PC-3 (cell line): ENCODE measurements around the gene SOX21. TPM values are rescaled to one million over a fixed set of nuclear protein-coding genes. Genes with fewer than 3 reads are reported as not detected.
A peak's percentile ranks its signal among the peaks of the same experiment; 100 is the strongest.

ENCODE experiments used
- ATAC-seq: fragments of 200-7000 bp; cut with Tn5 transposase; 2 replicates; pipeline ENCODE4 v1.9.1; 2020; ENCODE audit warnings: mild to moderate bottlenecking, moderate library complexity
- BruUV-seq: library from RNA; stranded (reverse); fragments of 400-500 nt; replicated peaks from 2 replicates; lab custom pipeline; 2021; lab: Mats Ljungman, UMichigan
- CTCF ChIA-PET: fragments of 300-600 bp; sonication (Branson Sonifier 250); formaldehyde crosslinking; loops from one replicate; lab custom pipeline; 2022; ENCODE audit warnings: antibody characterized with exemption; lab: Charles Lee
- POLR2A ChIA-PET: fragments of 300-600 bp; sonication (Branson Sonifier 250); formaldehyde crosslinking; loops from one replicate; lab custom pipeline; 2022; ENCODE audit warnings: antibody characterized with exemption; ENCODE audit not compliant: unreplicated experiment; lab: Charles Lee
- DNase-seq: peaks from one replicate; pipeline ENCODE4 v3.0.0-alpha.2; 2015
- H2AFZ ChIP-seq: fragments of 300-600 bp; sonication (generic); 2 replicates; pipeline ENCODE4 v1.6.0; 2016; ENCODE audit warnings: antibody characterized with exemption, low read length
- H3F3A ChIP-seq: fragments of 300-600 bp; sonication (generic); one replicate; pipeline ENCODE4 v1.6.0; 2017; ENCODE audit warnings: antibody characterized with exemption, low read length, control low read depth, mild to moderate bottlenecking; ENCODE audit not compliant: unreplicated experiment
- H3K27ac ChIP-seq: fragments of 300-600 bp; sonication (generic); 2 replicates; pipeline ENCODE4 v1.5.1; 2016; ENCODE audit warnings: mild to moderate bottlenecking, low read length
- H3K27me3 ChIP-seq: fragments of 300-600 bp; sonication (generic); 2 replicates; pipeline ENCODE4 v1.6.1; 2016; ENCODE audit warnings: low read length, mixed read lengths
- H3K36me3 ChIP-seq: fragments of 300-600 bp; sonication (generic); 2 replicates; pipeline ENCODE4 v1.6.1; 2016; ENCODE audit warnings: low read depth, mixed run types, low read length, mixed read lengths
- H3K4me1 ChIP-seq: fragments of 300-600 bp; sonication (generic); 2 replicates; pipeline ENCODE4 v1.5.1; 2016; ENCODE audit warnings: low read length; ENCODE audit not compliant: insufficient read depth
- H3K4me2 ChIP-seq: fragments of 300-600 bp; sonication (generic); 2 replicates; pipeline ENCODE4 v1.6.0; 2016; ENCODE audit warnings: low read length
- H3K4me3 ChIP-seq: fragments of 300-600 bp; sonication (generic); 2 replicates; pipeline ENCODE4 v1.5.1; 2016; ENCODE audit warnings: mild to moderate bottlenecking, low read length, mixed read lengths
- H3K79me2 ChIP-seq: fragments of 300-600 bp; sonication (generic); 2 replicates; pipeline ENCODE4 v1.6.1; 2017; ENCODE audit warnings: low read length, mixed read lengths
- H3K9ac ChIP-seq: fragments of 300-600 bp; sonication (generic); 2 replicates; pipeline ENCODE4 v1.6.0; 2016; ENCODE audit warnings: mild to moderate bottlenecking, low read length
- H3K9me2 ChIP-seq: fragments of 300-600 bp; sonication (generic); replicated peaks from 2 replicates; pipeline ENCODE4 v1.6.1; 2016; ENCODE audit warnings: mixed run types, low read length, mixed read lengths
- H3K9me3 ChIP-seq: fragments of 300-600 bp; sonication (generic); 2 replicates; pipeline ENCODE4 v1.6.1; 2016; ENCODE audit warnings: low read length, mixed read lengths
- H4K20me1 ChIP-seq: fragments of 300-600 bp; sonication (generic); 2 replicates; pipeline ENCODE4 v1.6.1; 2016; ENCODE audit warnings: low read length, mixed read lengths
- EZH2 ChIP-seq: fragments of 300-600 bp; sonication (generic); IDR thresholded peaks from one replicate; pipeline ENCODE4 v1.6.1; 2017; ENCODE audit warnings: antibody characterized with exemption, mild to moderate bottlenecking, low read length; ENCODE audit not compliant: unreplicated experiment
- EZH2phosphoT487 ChIP-seq: fragments of 300-600 bp; sonication (generic); IDR thresholded peaks from 2 replicates; pipeline ENCODE4 v1.6.1; 2018; ENCODE audit warnings: mild to moderate bottlenecking, antibody characterized with exemption, low read length, borderline replicate concordance
- intact Hi-C: fragments of 100-400 bp; cut with micrococcal nuclease; formaldehyde crosslinking; loops from 2 replicates; pipeline ENCODE4 v1.9.0; 2023
- total RNA-seq: library from RNA; depleted of rRNA; stranded (reverse); fragments of >200 nt; gene quantifications from 2 replicates; pipeline ENCODE4 v1.2.3, GENCODE V29; 2014
- TF ChIP-seq, protein P1 (sequence below): fragments of 300-600 bp; sonication (generic); conservative IDR thresholded peaks from 2 replicates; pipeline ENCODE4 v1.5.1; 2017; ENCODE audit warnings: antibody characterized with exemption, low read depth, mild to moderate bottlenecking, low read length

SOX21 gene
- total RNA-seq, 1 experiment from 2014 or later = 14.4 TPM

DNA sequence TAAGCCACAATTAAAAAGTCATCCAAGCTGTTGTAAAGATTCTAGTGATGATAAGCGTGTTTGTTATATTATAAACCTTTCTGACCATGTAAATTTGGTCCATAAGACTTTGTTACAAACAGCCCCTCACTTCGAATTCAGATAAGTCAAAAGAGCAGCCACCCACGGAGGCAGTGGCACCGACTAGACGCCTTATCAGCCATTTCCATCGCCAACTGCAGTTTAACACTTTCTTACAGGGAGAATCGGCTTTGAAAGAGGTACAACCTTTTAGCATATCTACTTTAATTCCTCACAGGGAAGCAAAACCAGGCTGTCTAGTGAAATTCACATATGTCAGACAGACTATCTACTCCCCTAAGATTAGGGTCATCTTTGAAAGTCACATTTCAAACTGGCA is 47.5 kb downstream of the SOX21 start:
- H3K36me3 ChIP-seq = no peaks in the 10 kb centered on the region
- CTCF ChIA-PET = no interaction called here
- H3K27me3 ChIP-seq = no peaks in the 10 kb centered on the region
- TF ChIP-seq EZH2phosphoT487 = no peak
- TF ChIP-seq EZH2 = no peak
- TF ChIP-seq, protein P1, sequence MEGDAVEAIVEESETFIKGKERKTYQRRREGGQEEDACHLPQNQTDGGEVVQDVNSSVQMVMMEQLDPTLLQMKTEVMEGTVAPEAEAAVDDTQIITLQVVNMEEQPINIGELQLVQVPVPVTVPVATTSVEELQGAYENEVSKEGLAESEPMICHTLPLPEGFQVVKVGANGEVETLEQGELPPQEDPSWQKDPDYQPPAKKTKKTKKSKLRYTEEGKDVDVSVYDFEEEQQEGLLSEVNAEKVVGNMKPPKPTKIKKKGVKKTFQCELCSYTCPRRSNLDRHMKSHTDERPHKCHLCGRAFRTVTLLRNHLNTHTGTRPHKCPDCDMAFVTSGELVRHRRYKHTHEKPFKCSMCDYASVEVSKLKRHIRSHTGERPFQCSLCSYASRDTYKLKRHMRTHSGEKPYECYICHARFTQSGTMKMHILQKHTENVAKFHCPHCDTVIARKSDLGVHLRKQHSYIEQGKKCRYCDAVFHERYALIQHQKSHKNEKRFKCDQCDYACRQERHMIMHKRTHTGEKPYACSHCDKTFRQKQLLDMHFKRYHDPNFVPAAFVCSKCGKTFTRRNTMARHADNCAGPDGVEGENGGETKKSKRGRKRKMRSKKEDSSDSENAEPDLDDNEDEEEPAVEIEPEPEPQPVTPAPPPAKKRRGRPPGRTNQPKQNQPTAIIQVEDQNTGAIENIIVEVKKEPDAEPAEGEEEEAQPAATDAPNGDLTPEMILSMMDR = no peak
- H3K79me2 ChIP-seq = no peaks in the 10 kb centered on the region
- no peak overlapping the region for H3K4me3 ChIP-seq
- no peak overlapping the region for H3K27ac ChIP-seq
- H3K4me2 ChIP-seq = no peak overlapping the region
- no peak overlapping the region for H3K9ac ChIP-seq
- intact Hi-C loops = no loop called here
- no peak for ATAC-seq
- POLR2A ChIA-PET = no interaction called here
- H3K4me1 ChIP-seq = peaks cover 3% of the 10 kb centered on the region
- no peaks in the 10 kb centered on the region for H4K20me1 ChIP-seq
- no peaks in the 10 kb centered on the region for H3K9me2 ChIP-seq
- no peak overlapping the region for H2AFZ ChIP-seq
- no peaks in the 10 kb centered on the region for H3K9me3 ChIP-seq
- no peak for DNase-seq
- no peaks in the 10 kb centered on the region for H3F3A ChIP-seq
- no TSS peak for BruUV-seq

DNA sequence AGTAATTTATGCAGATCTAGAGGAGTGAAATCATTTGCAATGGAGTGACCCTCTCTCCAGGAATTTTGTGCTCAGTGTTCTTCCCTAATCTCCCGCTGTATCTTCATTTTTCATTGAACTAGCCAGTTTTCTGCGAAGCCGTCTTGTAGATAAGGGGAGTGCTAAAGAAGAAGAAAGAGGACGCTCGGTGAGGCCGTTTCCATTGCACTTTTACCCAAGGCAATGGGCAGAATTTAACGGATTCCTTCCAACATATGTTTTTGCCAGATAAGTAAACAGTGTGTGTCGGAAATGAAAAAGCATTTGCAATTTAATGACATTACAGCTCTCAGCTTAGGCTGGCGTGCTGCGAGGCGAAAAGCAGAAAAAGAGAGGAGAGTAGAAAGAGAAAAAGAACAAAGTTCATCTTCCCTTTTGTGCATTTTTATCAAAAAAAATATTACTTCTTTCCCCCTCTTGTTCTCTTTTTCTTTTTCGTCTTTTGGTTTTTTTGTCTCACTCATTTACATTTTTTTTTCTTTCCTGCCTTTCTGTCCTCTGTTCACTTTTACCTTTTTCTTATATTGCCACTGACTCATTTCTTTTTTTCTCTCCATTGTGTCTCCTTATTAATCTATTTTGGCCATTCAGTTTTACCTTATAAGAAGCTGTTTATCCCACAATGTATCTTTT is 49.9 kb downstream of the SOX21 start:
- intact Hi-C loops = no loop called here
- no peaks in the 10 kb centered on the region for H3K9me3 ChIP-seq
- no peaks in the 10 kb centered on the region for H3K27me3 ChIP-seq
- no peaks in the 10 kb centered on the region for H3F3A ChIP-seq
- H3K36me3 ChIP-seq = no peaks in the 10 kb centered on the region
- H3K79me2 ChIP-seq = no peaks in the 10 kb centered on the region
- no peak for ATAC-seq
- no peak for DNase-seq
- TF ChIP-seq, protein P1 = no peak
- TF ChIP-seq EZH2 (no peak), EZH2phosphoT487 (no peak)
- H3K27ac ChIP-seq = no peak overlapping the region
- no peaks in the 10 kb centered on the region for H3K9me2 ChIP-seq
- CTCF ChIA-PET = no interaction called here
- H4K20me1 ChIP-seq = no peaks in the 10 kb centered on the region
- H3K9ac ChIP-seq = no peak overlapping the region
- H3K4me3 ChIP-seq = peak overlapping the region; percentile 19; the same call in 1 of the 2 replicates
- POLR2A ChIA-PET = no interaction called here
- peaks cover 25% of the 10 kb centered on the region for H3K4me1 ChIP-seq
- H3K4me2 ChIP-seq = peak overlapping the region; percentile 50
- peak overlapping the region; percentile 47 for H2AFZ ChIP-seq
- no TSS peak for BruUV-seq

- H3K79me2 ChIP-seq = no peaks in the 10 kb centered on the region
- no peak overlapping the region for H3K27ac ChIP-seq
- ChIA-PET POLR2A (no interaction called here), CTCF (interaction anchor here (0.6 to 1.4 kb wide), 2 partner anchors 41 to 426 kb away, joined by 3 read pairs; no protein-coding TSS in a partner anchor)
- H4K20me1 ChIP-seq = no peaks in the 10 kb centered on the region
- TF ChIP-seq EZH2 (no peak), EZH2phosphoT487 (no peak)
- TF ChIP-seq, protein P1 = no peak
- H3K4me3 ChIP-seq = no peak overlapping the region
- no peaks in the 10 kb centered on the region for H3K9me2 ChIP-seq
- no peaks in the 10 kb centered on the region for H3K27me3 ChIP-seq
- H3K4me2 ChIP-seq = no peak overlapping the region
- intact Hi-C loops = no loop called here
- DNase-seq (no peak), ATAC-seq (no peak)
- H3F3A ChIP-seq = no peaks in the 10 kb centered on the region
- H2AFZ ChIP-seq = no peak overlapping the region
- H3K4me1 ChIP-seq = peaks cover 30% of the 10 kb centered on the region
- no peaks in the 10 kb centered on the region for H3K9me3 ChIP-seq
- H3K36me3 ChIP-seq = no peaks in the 10 kb centered on the region
- no peak overlapping the region for H3K9ac ChIP-seq
- BruUV-seq = no TSS peak
Measured at GRCh38 chr13:94661406-94661805, 50.9 kb downstream of the SOX21 start.
